ENCODE data around the gene PKNOX2.

DNA sequence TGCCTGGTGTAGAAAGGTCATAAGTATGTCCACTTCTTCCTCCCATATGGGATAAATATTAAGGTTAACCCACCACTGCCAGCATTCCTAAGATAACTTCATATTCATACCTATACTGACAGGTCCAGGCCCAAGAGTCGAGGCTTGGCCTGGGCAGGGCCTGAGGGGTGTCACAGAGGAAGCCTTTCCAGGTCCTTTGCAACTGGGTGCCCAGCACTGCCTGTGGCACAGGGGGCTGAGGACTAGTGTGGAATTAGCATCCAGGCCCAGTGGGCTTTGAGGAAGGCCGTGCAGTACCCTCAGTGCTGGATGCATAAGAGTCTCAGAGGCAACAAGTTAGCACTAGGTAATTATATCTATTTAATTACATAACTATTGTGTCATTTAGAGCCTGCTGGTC lies 65.4 kb downstream of the PKNOX2 start:
- TF ChIP-seq, protein P1, sequence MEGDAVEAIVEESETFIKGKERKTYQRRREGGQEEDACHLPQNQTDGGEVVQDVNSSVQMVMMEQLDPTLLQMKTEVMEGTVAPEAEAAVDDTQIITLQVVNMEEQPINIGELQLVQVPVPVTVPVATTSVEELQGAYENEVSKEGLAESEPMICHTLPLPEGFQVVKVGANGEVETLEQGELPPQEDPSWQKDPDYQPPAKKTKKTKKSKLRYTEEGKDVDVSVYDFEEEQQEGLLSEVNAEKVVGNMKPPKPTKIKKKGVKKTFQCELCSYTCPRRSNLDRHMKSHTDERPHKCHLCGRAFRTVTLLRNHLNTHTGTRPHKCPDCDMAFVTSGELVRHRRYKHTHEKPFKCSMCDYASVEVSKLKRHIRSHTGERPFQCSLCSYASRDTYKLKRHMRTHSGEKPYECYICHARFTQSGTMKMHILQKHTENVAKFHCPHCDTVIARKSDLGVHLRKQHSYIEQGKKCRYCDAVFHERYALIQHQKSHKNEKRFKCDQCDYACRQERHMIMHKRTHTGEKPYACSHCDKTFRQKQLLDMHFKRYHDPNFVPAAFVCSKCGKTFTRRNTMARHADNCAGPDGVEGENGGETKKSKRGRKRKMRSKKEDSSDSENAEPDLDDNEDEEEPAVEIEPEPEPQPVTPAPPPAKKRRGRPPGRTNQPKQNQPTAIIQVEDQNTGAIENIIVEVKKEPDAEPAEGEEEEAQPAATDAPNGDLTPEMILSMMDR (conservative IDR thresholded peaks at IDR 0.05): no peak
- TF ChIP-seq ZFX (IDR thresholded peaks at IDR 0.05): no peak

All from C4-2B (cell line).